Measurements from ENCODE around the gene FAM53B. TPM values are rescaled to one million over a fixed set of nuclear protein-coding genes. Genes with fewer than 3 reads are reported as not detected.

The FAM53B gene
- total and polyA plus RNA-seq, 4 donors = 14.6 to 45.4 (median 18.2) TPM

GRCh38 chr10:124696446-124697392 lies 47.5 kb downstream of the FAM53B start:
- no peak for TF ChIP-seq CTCF (IDR thresholded peaks at IDR 0.05; ENCODE audit: control extremely low read depth, extremely low read depth)
- H3K9ac ChIP-seq (ENCODE audit: insufficient read depth in 1 of 2, low read length in 2 of 2) = no peak overlapping the region
- DNase-seq = no peak
- H3K27ac ChIP-seq (ENCODE audit: low read depth in 1 of 2, low read length in 1 of 2) = peak overlapping the region in 1 of 2 donors; percentile 49
- no peak overlapping the region for H3K4me3 ChIP-seq
- ATAC-seq (ENCODE audit: insufficient read depth, low FRiP score) = no peak
- H3K4me1 ChIP-seq (ENCODE audit: control insufficient read depth in 5 of 5, insufficient read depth in 5 of 5, low read length in 5 of 5) = peaks cover 10 to 36% (median 25%) of the 10 kb centered on the region in 5 donors
- no peaks in the 10 kb centered on the region for H3K9me3 ChIP-seq (ENCODE audit: control insufficient read depth in 4 of 4, insufficient read depth in 3 of 4, low read length in 3 of 4)
- H3K36me3 ChIP-seq (ENCODE audit: control insufficient read depth in 4 of 4, insufficient read depth in 4 of 4, low read length in 4 of 4) = peaks cover 0 to 22% (median 9%) of the 10 kb centered on the region in 4 donors
- no peaks in the 10 kb centered on the region for H3K27me3 ChIP-seq (ENCODE audit: control insufficient read depth in 3 of 3, insufficient read depth in 3 of 3, low read length in 2 of 3)
- 80 to 90% methylated on average over 19 of the region's 19 CpGs for WGBS, 2 donors

- WGBS, 2 donors = 91 to 95% methylated on average over 3 of the region's 3 CpGs
- ATAC-seq (ENCODE audit: insufficient read depth, low FRiP score) (no peak), DNase-seq (no peak)
- no peak overlapping the region for H3K9ac ChIP-seq (ENCODE audit: insufficient read depth in 1 of 2, low read length in 2 of 2)
- no peaks in the 10 kb centered on the region for H3K27me3 ChIP-seq (ENCODE audit: control insufficient read depth in 3 of 3, insufficient read depth in 3 of 3, low read length in 2 of 3)
- no peak overlapping the region for H3K27ac ChIP-seq (ENCODE audit: low read depth in 1 of 2, low read length in 1 of 2)
- no peak overlapping the region for H3K4me3 ChIP-seq
- H3K4me1 ChIP-seq (ENCODE audit: control insufficient read depth in 5 of 5, insufficient read depth in 5 of 5, low read length in 5 of 5) = peaks cover 0 to 23% (median 12%) of the 10 kb centered on the region in 5 donors
- TF ChIP-seq CTCF (IDR thresholded peaks at IDR 0.05; ENCODE audit: control extremely low read depth, extremely low read depth) = no peak
- H3K36me3 ChIP-seq (ENCODE audit: control insufficient read depth in 4 of 4, insufficient read depth in 4 of 4, low read length in 4 of 4) = peaks cover 0 to 22% (median 9%) of the 10 kb centered on the region in 4 donors
- H3K9me3 ChIP-seq (ENCODE audit: control insufficient read depth in 4 of 4, insufficient read depth in 3 of 4, low read length in 3 of 4) = no peaks in the 10 kb centered on the region
These were observed 48.9 kb downstream of the FAM53B start for GRCh38 chr10:124695259-124695658.

GRCh38 chr10:124694481-124695220 lies 49.5 kb downstream of the FAM53B start:
- DNase-seq (no peak), ATAC-seq (ENCODE audit: insufficient read depth, low FRiP score) (no peak)
- Histone ChIP-seq H3K4me1 (ENCODE audit: control insufficient read depth in 5 of 5, insufficient read depth in 5 of 5, low read length in 5 of 5) (peaks cover 0 to 18% (median 7%) of the 10 kb centered on the region in 5 donors), H3K9ac (ENCODE audit: insufficient read depth in 1 of 2, low read length in 2 of 2) (no peak overlapping the region), H3K9me3 (ENCODE audit: control insufficient read depth in 4 of 4, insufficient read depth in 3 of 4, low read length in 3 of 4) (no peaks in the 10 kb centered on the region), H3K4me3 (no peak overlapping the region), H3K27ac (ENCODE audit: low read depth in 1 of 2, low read length in 1 of 2) (peak overlapping the region in 1 of 2 donors; percentile 35), H3K36me3 (ENCODE audit: control insufficient read depth in 4 of 4, insufficient read depth in 4 of 4, low read length in 4 of 4) (peaks cover 0 to 26% (median 12%) of the 10 kb centered on the region in 4 donors), H3K27me3 (ENCODE audit: control insufficient read depth in 3 of 3, insufficient read depth in 3 of 3, low read length in 2 of 3) (no peaks in the 10 kb centered on the region)
- TF ChIP-seq CTCF (IDR thresholded peaks at IDR 0.05; ENCODE audit: control extremely low read depth, extremely low read depth) = no peak
- 91 to 95% methylated on average over 14 of the region's 14 CpGs for WGBS, 2 donors
